Right kidney (tissue), 1 donor: ENCODE data around the gene EXOC7.
"Not testable (repeated sequence)": the region's sequence is repeated elsewhere in the genome, so short reads cannot be mapped to it uniquely, and the experiment has no call there.

Experiments used
- DNase-seq: peaks from one replicate; pipeline ENCODE4 v3.0.0-alpha.2; 2016

Gene EXOC7

GRCh38 chr17:76044475-76045007 lies 59.0 kb downstream of the EXOC7 start:
- not testable (repeated sequence) for DNase-seq

GRCh38 chr17:76042868-76043267 lies 60.7 kb downstream of the EXOC7 start:
- DNase-seq: not testable (repeated sequence)

- no peak for DNase-seq
Observed at GRCh38 chr17:76040376-76040775, 63.2 kb downstream of the EXOC7 start.

GRCh38 chr17:76039121-76039520 lies 64.5 kb downstream of the EXOC7 start:
- no peak for DNase-seq

- DNase-seq: no peak
Observed at GRCh38 chr17:76038050-76038449, 65.5 kb downstream of the EXOC7 start.

- no peak for DNase-seq
Observed at GRCh38 chr17:76036497-76037261, 66.9 kb downstream of the EXOC7 start.

GRCh38 chr17:76034428-76035350 lies 68.9 kb downstream of the EXOC7 start:
- DNase-seq: no peak

- DNase-seq: no peak
Observed at GRCh38 chr17:76033139-76033538, 70.4 kb downstream of the EXOC7 start.

- DNase-seq: no peak
Observed at GRCh38 chr17:76032780-76033108, 70.8 kb downstream of the EXOC7 start.

GRCh38 chr17:76032073-76032779 lies 71.4 kb downstream of the EXOC7 start:
- no peak for DNase-seq
